Measurements from ENCODE around the gene KIF18A. TPM values are rescaled to one million over a fixed set of nuclear protein-coding genes. Genes with fewer than 3 reads are reported as not detected.

The KIF18A gene
- total RNA-seq, 2 experiments from 2014 or later = 13.5 to 13.9 TPM

DNA sequence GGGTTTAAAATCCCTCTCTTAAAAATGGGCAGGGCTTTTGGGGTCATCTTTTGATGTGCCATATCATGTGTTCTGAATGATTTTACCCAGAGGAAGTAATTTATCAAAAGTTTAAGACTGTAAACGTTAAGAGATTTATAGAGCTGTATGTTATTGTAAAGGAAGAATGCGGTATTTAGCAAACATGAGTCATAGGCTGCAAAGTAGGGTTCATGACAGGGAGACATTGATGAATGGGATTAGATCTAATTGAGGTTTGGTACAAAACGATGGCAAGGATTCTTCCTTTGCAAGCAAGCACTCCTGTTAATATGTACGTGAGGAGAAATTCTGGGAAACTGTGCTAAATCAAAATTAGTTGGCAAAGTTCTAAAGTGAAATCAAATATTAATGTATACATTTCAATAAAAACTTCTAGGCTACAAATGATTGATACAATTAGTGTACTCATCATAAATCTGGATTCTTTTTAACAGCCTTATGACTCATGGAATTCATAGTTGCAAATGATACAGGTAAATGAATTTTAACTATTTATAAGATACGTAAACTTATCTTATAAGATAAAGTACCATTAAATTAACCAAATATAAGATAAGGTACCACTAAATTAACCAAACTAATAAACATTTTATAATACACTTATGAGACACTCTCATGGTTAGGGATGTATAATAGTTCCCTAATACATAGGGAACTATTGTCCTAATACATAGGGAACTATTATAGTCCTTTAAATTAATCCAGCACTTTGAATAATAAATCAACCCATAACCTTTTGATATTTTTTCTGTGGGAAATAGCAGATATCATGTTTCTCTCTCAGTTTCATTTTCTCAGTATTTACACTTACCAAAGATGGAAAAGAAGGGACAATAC is 58.4 kb downstream of the KIF18A start:
- POLR2A ChIA-PET = no interaction called here
- CTCF ChIA-PET = no interaction called here

DNA sequence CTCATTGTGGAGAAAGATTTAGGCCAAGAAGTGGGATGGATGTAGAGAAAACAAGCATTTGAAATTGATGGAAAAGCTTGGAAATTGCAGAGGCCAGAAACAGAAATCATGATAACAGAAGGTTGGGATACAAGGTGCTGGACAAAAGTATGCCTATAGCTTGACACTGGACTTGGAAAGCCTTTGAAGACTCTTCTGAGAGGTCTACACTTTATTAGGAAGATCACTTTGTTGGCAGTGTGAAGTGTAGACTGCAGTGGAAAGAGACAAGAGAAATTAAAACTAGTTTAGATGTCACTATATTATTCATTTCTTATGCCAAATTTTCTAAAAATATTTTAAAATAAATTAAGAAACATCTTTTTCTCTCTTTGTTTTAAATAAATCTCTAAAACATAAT is 59.1 kb downstream of the KIF18A start:
- ChIA-PET CTCF (no interaction called here), POLR2A (no interaction called here)

DNA sequence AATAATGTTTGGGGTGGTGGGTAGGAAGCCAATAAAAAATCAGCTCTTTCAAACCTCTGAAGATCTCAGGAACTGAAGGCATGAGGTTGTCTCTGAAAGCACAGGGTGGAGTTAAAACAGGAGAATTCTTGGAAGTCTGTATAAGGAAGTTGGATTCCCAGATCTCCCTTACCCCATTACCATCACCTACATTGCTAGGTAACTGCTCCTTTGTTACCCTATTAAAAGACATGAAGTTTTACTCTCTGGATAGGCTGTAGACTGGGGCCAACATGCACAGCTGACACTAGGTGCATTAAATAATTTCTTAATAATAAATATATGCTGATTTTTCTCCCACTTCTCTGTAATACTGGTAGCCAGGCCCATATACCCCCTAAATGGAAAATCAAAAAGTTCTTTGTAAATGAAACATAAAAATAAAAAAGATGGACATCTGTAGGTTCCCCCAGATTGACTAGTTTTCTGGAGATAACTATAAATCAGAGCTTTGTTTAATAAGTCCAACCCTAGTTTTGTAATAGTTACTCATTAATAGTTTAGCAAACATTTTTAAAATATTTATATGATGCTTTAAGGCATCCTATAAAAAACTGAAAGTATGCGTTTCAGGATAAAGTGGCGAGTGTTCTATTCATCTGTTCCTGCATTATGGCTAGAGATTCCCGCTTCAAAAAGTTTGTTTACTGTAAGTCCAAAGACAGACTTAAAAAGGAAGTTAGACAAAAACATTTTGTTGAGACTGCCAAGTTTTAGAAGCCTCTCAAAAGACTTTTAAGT is 63.8 kb downstream of the KIF18A start:
- ChIA-PET POLR2A (no interaction called here), CTCF (no interaction called here)

DNA sequence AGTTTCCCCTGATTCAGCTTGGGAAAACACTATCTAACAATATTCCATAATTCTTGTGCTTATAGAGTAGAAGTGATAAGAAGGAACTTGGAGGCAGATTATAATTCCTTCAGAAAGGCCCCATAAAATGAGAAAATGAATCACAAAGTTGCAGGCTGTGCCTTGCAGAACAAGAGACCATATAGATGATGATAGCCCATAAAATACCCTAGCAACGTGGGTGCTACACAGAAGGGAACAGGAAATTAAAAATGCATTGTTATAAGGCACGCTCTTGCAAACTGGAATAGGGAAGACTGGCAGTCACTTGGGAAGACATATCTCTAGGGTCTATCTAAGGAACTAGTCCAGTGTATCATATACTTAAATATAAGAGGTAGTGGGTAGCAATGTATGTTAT is 67.6 kb downstream of the KIF18A start:
- ChIA-PET CTCF (no interaction called here), POLR2A (no interaction called here)

DNA sequence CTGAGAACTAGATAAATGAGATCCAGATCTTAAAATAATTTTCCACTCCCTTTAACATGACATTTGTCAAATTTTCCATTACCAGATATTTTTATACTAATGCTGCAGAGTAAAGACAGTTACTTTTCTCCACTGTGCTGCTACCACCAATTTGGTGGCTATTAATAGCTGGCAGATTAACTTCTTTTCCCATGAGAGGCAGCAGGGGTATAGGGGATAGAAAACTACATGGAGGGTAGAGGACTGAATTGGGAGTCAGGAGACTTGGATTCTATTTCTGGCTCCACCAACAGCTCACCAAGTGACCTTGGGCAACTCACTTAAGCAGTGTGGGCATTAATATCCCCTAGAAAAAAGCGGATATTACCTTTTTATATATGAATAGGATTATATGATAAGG is 69.2 kb downstream of the KIF18A start:
- CTCF ChIA-PET = no interaction called here
- POLR2A ChIA-PET = no interaction called here

DNA sequence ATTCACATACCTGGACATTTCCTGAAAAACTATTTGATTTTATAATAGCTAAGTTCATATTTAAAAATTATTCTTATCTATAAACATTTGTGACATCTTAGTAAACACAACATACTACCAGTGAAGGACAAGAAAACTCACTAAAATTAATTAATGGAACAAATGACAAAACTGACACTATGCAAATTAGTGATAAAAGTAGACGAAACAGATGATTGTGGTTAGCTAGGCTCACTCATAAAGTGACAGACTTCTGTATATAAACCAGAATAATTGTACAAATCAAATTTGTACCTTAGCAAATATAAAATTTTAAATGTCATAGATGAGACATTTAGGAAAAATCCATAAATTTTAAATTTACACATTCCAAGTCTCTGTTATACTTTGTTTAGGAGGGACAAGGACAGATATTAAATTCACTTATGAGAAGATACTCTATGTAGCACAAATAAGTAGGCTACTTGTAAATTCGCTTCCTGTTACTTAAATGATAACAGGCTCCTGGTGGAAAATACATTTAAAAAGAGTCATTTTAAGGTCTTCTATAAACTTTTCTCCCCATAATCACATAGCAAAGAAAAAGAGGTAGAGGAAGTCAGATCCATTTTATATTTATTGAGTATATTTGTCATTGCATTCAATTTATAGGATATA is 81.2 kb downstream of the KIF18A start:
- ChIA-PET POLR2A (no interaction called here), CTCF (no interaction called here)

DNA sequence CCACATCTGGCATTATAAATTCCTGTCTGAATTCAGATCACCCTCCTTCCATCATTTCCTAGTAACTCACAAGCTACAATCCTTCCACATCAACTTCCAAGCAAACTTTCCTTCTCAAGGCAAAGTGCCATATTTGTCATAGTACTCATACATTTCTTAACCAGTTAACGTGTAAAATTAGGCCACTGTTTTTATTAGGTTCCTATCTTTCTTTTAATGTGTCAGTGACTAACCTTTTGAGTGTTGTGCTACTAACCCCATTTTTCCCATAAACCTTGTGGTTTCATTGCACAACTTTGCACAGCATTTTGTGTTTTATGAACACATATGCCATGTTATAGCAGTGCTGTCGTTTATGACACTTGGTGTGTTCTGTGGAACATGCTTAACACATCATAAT is 90.1 kb downstream of the KIF18A start:
- ChIA-PET CTCF (no interaction called here), POLR2A (no interaction called here)

DNA sequence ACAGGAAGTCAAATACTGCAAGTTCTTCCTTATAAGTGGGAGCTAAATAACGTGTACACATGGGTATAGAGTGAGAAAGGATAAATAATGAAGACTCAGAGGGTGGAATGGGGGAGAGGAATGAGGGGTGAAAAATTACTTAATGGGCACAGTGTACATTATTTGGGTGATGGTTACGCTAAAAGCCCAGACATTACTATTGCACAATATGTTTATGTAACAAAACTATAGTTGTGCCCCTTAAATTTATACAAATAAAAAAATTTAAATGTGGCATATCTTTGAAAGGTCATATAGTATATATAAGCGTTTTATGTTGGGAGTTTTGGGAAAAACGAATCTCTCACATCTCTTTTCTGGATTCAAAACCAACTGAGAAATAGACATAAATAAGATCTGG is 96.1 kb downstream of the KIF18A start:
- CTCF ChIA-PET = no interaction called here
- POLR2A ChIA-PET = no interaction called here

DNA sequence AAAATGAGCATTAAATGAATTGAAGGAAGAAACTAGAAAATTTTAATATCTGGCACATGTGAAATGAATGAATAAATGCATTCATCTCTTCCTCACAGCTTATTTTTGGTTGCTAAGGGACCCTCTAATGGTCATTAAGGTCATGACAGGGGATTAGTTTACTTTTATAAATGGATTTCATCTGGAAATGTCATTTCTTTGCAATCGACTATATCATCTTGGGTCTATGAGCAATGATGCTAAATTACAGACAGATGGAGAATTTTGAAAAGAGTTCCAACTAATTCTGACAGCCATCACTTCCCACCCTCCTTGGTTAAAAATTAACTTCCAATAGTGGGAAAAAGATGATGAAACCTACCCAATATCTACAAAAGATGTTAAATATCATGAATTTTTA is 98.0 kb downstream of the KIF18A start:
- ChIA-PET CTCF (no interaction called here), POLR2A (no interaction called here)

DNA sequence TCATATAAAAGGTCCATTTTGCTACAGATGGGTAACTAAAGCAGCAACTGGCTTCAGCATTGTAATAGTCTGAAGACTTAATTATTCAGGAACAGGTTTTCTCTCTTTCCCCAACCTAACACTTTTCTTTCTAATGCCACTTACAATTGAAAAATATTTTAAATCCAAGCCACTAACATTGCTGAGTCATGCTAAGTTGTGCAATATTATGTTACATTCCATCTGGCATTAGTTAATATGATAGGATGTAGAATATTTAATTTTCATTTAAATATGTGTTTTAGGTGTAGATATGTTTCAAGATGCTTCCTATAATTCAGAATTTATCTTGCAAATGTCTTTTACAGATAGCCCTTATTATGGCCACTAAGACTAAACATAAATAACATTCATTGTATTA is 98.6 kb downstream of the KIF18A start:
- ChIA-PET CTCF (no interaction called here), POLR2A (no interaction called here)

DNA sequence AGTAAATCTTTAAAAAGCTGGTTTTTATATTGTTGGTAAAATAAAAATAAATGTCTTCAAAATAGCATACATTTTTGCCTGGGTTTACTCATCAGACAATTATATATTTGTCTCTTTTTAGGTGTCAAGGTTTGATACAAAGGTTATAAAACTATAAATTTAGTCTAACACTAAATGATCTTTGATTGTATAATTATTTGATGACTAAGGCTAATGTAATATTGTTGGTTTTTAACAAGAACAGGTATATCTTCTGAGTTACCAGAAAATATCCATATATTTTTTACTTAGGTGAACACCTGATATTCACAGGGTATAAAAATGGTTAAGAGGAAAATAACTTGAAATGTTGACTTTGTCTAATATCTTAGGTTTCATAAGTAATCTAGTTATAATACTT is 104.3 kb downstream of the KIF18A start:
- POLR2A ChIA-PET = no interaction called here
- CTCF ChIA-PET = no interaction called here

DNA sequence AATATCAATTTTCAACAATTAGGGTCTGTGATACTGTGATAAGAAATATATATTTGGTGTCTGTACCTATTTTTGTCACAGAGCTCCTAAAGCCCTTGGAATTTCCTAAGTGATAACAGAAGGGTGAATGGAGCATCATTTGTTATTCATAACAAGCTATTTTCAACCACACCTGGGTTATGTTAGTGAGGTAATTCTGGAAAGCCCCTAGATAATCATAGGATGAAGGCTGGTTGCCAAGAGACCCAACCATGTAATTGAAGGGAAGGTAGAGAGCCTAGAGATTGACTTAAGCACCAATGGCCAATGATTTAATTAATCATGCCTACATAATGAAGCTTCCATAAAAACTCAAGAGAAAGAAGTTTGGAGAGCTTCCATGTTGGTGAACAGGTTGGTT is 109.4 kb downstream of the KIF18A start:
- CTCF ChIA-PET = no interaction called here
- POLR2A ChIA-PET = no interaction called here

DNA sequence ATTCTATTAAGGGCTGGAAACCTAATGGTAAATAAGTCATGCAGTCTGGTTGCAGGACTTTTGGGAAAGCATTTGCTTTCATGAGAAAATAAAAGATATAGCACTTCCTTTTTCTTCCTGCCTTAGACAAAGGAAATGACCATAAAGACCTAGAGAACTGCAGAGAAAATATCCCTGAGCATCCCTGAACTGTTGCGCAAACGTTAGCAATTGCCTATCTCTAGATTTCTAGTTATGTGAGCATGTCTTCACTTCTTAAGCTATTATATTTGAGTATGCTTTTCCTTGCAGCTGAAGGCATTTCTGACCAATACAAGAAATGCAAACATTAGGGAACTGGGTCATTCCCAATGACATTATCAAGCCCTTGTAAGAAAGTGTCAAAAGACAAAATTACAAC is 110.6 kb downstream of the KIF18A start:
- POLR2A ChIA-PET = no interaction called here
- CTCF ChIA-PET = no interaction called here

DNA sequence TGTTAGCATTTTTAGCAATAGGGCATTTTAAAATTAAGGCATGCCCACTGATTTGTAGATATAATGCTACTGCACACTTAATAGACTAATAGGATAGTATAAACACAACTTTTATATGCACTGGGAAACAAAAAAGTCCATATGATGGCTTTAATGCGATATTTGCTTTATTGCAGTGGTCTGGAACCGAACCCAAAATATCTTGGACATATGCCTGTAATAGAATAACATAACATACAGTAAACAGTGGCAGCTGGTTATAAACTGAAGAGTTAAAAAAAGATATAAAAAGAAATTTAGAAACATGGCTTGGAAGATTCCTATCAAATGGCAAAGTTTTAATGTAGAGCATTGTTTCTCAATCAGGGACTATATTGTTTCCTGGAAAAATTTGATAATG is 111.9 kb downstream of the KIF18A start:
- ChIA-PET POLR2A (no interaction called here), CTCF (no interaction called here)

DNA sequence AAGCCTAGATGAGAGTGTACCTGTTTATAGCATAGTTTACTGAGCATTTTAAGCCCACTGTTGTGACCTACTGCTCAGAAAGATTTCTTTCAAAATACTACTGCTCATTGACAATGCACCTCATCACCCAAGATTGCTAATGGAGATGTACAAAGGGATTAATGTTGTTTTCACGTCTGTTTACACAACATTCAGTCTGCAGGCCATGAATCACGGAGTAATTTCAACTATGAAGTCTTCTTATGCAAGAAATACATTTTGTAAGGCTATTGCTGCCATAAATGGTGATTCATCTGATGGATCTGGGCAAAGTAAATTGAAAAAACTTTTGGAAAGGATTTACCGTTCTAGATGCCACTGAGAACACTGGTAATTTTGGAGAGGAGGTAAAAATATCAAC is 112.9 kb downstream of the KIF18A start:
- ChIA-PET CTCF (no interaction called here), POLR2A (no interaction called here)

DNA sequence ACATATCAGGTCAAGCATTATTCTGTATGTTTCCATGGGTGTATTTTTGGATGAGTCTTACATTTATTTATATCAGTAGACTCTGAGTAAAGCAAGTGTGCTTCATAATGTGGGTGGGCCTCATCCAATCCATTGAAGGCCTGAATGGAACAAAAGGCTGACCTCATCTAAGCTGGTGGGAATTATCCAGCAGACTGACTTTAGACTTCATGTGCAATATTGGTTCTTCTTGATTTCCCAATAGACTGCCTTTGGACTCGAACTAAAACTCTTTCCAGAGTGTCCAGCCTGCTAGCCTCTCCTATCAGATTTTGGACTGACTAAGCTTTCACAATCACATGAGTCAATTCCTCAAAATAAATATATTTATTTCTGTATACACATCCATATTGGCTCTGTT is 116.2 kb downstream of the KIF18A start:
- ChIA-PET CTCF (no interaction called here), POLR2A (no interaction called here)

DNA sequence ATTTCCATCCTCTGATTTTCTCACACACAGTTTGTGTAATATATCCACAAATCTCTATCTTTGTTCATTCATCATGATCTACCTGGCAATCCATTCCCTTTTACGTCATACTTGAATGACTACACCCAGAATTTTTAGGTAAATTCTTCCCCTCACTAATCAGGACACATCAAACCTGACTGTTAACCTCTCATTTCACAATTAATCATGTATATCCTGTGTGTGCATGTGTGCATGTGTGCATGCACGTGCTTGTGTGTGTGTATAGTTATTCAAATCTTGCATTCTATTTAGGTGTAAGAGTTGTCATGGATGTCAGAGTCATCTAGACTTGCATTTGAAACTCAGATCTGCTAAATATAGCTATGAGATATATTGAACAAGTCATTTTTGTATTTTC is 130.4 kb downstream of the KIF18A start:
- ChIA-PET POLR2A (no interaction called here), CTCF (no interaction called here)

DNA sequence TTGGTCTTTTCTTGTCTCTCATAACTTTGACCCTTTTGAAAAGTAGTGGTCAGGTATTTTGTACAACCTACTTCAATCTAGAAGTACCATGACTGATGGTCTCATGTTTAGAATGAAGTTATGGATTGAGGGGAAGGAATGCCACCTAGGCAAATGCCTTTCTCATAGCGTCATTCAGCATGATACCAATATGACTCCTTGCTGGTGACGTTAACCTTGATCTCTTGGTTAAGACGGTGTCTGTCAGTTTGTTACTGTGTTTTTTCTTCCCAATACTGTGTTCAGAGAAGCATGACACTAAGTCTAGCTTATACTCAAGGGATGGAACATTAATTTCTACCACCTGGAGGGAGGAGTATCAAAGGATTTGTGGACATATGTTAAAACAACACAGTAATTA is 130.9 kb downstream of the KIF18A start:
- ChIA-PET CTCF (no interaction called here), POLR2A (no interaction called here)

DNA sequence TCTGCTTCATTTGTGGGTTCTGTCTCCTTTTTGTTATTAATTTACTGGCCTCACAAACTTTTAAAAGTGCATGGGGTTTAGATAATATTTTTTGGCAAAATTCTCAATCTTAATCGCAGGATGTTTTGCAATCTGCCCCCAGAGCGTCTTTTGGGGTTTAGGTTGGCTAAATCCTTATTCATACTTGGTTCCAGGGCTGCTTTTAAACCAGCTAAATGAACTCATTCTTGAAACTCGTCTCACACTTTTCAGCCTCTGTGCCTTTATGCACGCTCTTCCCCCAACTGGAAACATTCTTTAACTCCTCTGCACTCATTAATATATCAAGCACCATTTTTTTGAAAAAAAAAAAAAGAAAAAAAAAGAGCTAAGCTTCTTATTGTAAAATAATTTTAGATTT is 131.7 kb downstream of the KIF18A start:
- POLR2A ChIA-PET = no interaction called here
- CTCF ChIA-PET = no interaction called here

DNA sequence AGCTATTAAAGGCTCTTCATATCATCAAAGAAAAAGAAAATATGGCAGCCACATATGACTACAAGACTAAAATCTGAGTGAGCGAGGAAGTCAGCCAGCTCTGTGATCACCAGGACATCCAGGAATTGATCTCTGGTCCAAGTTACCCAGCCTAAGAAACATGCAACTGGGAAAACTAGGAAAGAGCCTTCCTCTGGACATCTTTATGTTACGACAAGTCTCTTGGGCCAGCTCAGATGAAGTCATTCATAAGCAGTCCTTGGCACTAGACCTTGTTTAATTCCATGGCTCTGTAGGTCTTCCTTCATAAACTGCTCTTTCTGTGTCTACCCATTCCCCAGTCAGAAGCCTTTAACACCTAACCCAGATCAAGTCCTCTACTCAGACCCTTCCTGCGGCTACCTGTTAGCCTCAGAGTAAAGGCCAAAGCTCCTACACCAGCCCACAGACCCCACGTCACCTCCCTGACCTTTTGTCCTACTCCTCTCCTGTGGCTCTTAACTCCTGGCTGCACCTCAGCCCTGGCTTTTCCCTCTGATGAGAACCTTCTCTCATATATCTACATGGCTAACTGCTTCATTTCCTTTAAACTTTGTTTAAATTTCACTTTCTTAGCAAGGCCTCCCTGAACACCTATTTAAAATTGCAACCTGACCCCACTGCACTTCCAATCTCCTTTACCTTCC is 134.0 kb downstream of the KIF18A start:
- POLR2A ChIA-PET = no interaction called here
- CTCF ChIA-PET = no interaction called here

Measured in activated CD8-positive, alpha-beta memory T cell treated with anti-CD3 and anti-CD28 coated beads for 36 hours (primary cell).